Parathyroid adenoma (tissue), 2 donors: ENCODE results near the gene MYOD1.

ENCODE experiments used
- H2AFZ ChIP-seq: fragments of 300-600 bp; sonication (generic); one replicate; pipeline ENCODE4 v1.7.0; 2017; ENCODE audit warnings: antibody characterized with exemption, mild to moderate bottlenecking
- H3K27ac ChIP-seq: fragments of 300-600 bp; sonication (generic); one replicate; pipeline ENCODE4 v1.7.0; 2017
- H3K27me3 ChIP-seq: fragments of 300-600 bp; sonication (generic); one replicate; pipeline ENCODE4 v1.7.0; 2017; ENCODE audit warnings: low read length; ENCODE audit not compliant: control insufficient read depth, insufficient read depth
- H3K36me3 ChIP-seq: fragments of 300-600 bp; sonication (generic); one replicate; pipeline ENCODE4 v1.7.0; 2017; ENCODE audit warnings: low read length; ENCODE audit not compliant: control insufficient read depth, insufficient read depth
- H3K4me1 ChIP-seq: fragments of 300-600 bp; sonication (generic); one replicate; pipeline ENCODE4 v1.7.0; 2017; ENCODE audit warnings: control low read depth
- H3K4me2 ChIP-seq: fragments of 300-600 bp; sonication (generic); one replicate; pipeline ENCODE4 v1.7.0; 2017; ENCODE audit warnings: low read length
- H3K4me3 ChIP-seq: fragments of 300-600 bp; sonication (generic); one replicate; pipeline ENCODE4 v1.7.0; 2017; ENCODE audit warnings: low read depth, low read length
- H3K79me2 ChIP-seq: fragments of 300-600 bp; sonication (generic); one replicate; pipeline ENCODE4 v1.7.0; 2017; ENCODE audit warnings: control low read depth
- H3K9ac ChIP-seq: fragments of 300-600 bp; sonication (generic); one replicate; pipeline ENCODE4 v1.7.0; 2017; ENCODE audit warnings: mild to moderate bottlenecking
- H3K9me3 ChIP-seq: fragments of 300-600 bp; sonication (generic); one replicate; pipeline ENCODE4 v1.7.0; 2017; ENCODE audit warnings: low read length; ENCODE audit not compliant: control insufficient read depth
- TF ChIP-seq, protein P1 (sequence below): fragments of 300-600 bp; sonication (generic); IDR thresholded peaks from one replicate; pipeline ENCODE4 v1.7.0; 2017; ENCODE audit warnings: antibody characterized with exemption, mild to moderate bottlenecking
- donor health status: primary hyperparathyroidism.

MYOD1 gene

DNA sequence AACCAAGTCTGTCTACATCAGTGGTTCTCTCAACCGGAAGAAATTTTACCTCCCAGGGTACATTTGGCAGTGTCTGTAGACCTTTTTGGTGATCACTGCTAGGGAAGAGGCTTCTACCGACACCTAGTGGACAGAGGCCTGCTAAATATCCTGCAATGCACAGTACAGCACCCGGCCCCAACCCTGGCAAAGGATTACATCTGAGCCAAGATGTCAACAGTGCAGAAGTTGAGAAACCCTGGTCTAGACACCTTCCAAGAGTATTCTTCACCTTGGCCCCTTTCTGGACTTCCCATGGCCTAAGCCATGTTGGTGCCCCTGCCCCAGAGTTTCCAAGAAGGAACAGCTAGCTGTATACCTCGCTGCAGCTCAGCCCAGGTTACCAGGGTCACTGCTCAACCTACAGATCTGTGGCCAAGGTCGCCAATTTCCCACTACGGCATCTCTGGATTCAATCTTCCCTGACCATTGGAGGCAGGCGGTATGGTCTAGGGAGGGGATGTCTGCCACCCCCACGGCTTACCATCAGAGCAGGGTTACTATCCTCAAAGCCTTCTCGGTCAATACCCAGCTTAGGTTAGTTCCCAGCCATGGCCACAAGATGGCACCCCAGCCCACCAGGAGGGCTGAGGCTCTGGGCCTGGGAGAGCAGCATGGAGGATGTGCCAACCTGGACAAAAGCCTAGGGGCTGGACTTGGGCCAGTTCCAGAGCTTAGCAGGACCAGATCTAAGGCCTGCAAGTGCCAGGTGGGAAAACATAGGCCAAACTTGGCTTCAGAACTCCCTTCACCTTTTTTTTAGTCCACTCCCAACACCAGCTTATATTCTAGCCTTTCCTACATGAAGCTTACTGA is 11.5 kb downstream of the MYOD1 start:
- Histone ChIP-seq H3K9ac (no peak overlapping the region), H3K27me3 (no peaks in the 10 kb centered on the region), H3K27ac (no peak overlapping the region), H3K4me2 (no peak overlapping the region), H3K36me3 (no peaks in the 10 kb centered on the region), H3K4me1 (no peaks in the 10 kb centered on the region), H2AFZ (peak overlapping the region; percentile 17), H3K79me2 (no peaks in the 10 kb centered on the region), H3K9me3 (no peaks in the 10 kb centered on the region), H3K4me3 (no peak overlapping the region)
- TF ChIP-seq, protein P1, sequence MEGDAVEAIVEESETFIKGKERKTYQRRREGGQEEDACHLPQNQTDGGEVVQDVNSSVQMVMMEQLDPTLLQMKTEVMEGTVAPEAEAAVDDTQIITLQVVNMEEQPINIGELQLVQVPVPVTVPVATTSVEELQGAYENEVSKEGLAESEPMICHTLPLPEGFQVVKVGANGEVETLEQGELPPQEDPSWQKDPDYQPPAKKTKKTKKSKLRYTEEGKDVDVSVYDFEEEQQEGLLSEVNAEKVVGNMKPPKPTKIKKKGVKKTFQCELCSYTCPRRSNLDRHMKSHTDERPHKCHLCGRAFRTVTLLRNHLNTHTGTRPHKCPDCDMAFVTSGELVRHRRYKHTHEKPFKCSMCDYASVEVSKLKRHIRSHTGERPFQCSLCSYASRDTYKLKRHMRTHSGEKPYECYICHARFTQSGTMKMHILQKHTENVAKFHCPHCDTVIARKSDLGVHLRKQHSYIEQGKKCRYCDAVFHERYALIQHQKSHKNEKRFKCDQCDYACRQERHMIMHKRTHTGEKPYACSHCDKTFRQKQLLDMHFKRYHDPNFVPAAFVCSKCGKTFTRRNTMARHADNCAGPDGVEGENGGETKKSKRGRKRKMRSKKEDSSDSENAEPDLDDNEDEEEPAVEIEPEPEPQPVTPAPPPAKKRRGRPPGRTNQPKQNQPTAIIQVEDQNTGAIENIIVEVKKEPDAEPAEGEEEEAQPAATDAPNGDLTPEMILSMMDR, result peak; percentile 81

DNA sequence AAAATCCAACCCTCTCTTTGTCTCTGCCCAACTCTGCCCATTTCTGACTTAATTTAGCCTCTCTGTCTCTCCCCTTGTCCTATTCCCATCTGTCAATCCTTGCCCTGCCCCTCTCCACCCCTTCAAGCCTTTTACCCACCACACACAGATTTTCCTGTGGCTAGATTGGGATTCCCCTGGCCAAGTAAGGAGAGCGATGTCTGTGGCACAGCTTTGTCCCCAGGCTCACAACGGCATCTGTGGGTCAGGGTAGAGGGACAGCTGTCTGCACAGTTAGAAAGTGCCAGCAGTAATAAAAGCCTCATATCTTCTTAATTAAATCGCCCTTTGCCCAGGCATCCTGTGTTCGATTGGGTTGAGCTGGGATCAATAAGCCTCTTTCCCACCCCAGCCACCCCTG is 13.9 kb downstream of the MYOD1 start:
- TF ChIP-seq, protein P1, result no peak
- no peak overlapping the region for H3K4me3 ChIP-seq
- H3K27me3 ChIP-seq, result no peaks in the 10 kb centered on the region
- H3K4me1 ChIP-seq, result no peaks in the 10 kb centered on the region
- no peaks in the 10 kb centered on the region for H3K36me3 ChIP-seq
- no peak overlapping the region for H3K9ac ChIP-seq
- no peaks in the 10 kb centered on the region for H3K9me3 ChIP-seq
- H3K27ac ChIP-seq, result no peak overlapping the region
- H3K79me2 ChIP-seq, result no peaks in the 10 kb centered on the region
- no peak overlapping the region for H2AFZ ChIP-seq
- no peak overlapping the region for H3K4me2 ChIP-seq

DNA sequence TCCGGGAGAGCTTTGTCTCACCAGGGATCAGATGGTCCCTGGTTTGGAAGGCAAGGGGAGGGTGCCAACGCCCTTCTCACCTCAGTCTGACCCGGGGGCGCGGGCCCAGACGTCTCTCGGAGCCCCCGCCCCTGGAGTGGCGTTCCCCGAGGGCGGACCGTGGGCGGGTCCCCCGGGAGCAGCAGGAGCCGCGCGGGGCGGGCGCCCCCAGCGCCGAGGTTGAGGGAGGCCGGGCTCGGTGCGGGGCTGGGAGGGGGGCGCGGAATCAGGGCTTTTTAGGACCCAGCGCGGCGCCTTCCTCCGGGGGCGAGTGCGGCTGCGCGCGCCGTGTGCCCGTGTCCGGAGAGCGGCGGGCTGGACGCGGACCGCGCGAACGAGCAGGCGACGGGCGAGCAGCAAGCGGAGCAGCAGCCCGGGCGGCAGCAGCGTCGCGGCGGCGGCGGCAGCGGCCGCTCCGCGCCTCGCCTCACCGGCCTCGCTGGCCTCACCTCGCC is 15.1 kb downstream of the MYOD1 start, which contains the start of gene KCNC1:
Gene KCNC1, plus strand, starts transcription at position 364 of the 494 bp plus-strand sequence. CDS start 1,222 bp downstream, outside the sequence.
- no peaks in the 10 kb centered on the region for H3K27me3 ChIP-seq
- TF ChIP-seq, protein P1, result peak; percentile 8
- peak within 1 kb of the TSS; percentile 64 for H3K27ac ChIP-seq

DNA sequence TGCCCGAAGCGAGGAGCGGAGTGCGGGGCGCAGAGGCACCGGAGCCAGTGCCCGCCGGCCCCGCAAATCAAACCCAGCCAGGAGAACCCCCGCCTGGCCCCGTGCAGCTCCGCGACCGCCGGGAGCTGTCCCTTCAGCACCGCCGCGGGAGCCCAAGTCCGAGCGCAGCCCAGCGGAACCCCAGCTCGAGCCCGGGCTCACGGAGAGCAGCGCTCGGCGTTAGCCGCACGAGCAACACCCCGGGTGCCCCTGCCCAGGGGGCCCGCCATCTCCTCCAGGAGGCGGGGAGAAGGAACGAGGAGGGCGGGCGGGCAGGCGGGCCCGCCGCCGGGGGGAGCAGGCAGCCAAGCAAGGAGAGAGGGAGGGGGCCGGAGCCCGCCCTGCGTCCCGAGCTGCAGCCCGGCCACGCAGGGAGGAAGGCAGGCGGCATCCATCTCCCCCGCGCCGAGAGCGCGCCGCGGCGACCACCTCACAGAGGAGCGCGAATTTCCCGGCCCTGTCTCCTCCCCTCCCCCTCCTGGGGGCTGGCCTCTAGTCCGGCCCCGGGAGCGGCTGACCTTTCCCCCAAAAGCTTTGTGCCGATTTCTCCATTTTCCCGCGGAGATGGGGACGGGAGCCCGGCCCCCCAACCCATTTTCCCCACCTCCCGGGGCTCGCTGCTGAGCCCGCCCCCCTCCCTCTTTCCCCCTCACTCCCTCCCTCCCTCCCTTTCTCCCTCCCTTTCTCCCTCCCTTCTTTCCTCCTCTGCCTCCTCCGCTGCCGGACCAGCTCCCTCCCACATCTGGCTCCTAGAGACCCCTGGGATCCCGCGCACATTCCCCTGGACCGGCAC is 15.8 kb downstream of the MYOD1 start:
- Histone ChIP-seq H3K4me1 (no peaks in the 10 kb centered on the region), H3K9ac (no peak overlapping the region), H3K36me3 (no peaks in the 10 kb centered on the region), H3K27ac (peak overlapping the region; percentile 64), H3K4me2 (peak overlapping the region; percentile 38), H3K4me3 (no peak overlapping the region), H2AFZ (peak overlapping the region; percentile 68), H3K79me2 (no peaks in the 10 kb centered on the region), H3K9me3 (no peaks in the 10 kb centered on the region), H3K27me3 (no peaks in the 10 kb centered on the region)
- TF ChIP-seq, protein P1, result no peak

More for the DNA sequence above, 15.1 kb downstream of the MYOD1 start, which contains the start of gene KCNC1:
- no peaks in the 10 kb centered on the region for H3K9me3 ChIP-seq
- H3K4me2 ChIP-seq, result peak within 1 kb of the TSS; percentile 38
- no peaks in the 10 kb centered on the region for H3K4me1 ChIP-seq
- no peaks in the 10 kb centered on the region for H3K79me2 ChIP-seq
- no peaks in the 10 kb centered on the region for H3K36me3 ChIP-seq
- peak within 1 kb of the TSS; percentile 75 for H2AFZ ChIP-seq
- H3K9ac ChIP-seq, result no peak within 1 kb of the TSS
- no peak within 1 kb of the TSS for H3K4me3 ChIP-seq
